GM12878 (cell line): ENCODE data around the gene NTM. TPM values are rescaled to one million over a fixed set of nuclear protein-coding genes. Genes with fewer than 3 reads are reported as not detected.

Experiments used
- ATAC-seq: fragments of 200-7000 bp; cut with Tn5 transposase; 3 replicates; pipeline ENCODE4 v1.9.1; 2020; ENCODE audit warnings: mild to moderate bottlenecking, moderate library complexity
- BruUV-seq: library from RNA; stranded (reverse); fragments of 400-500 nt; replicated peaks from 2 replicates; lab custom pipeline; 2021; lab: Mats Ljungman, UMichigan
- CTCF ChIA-PET: fragments of 300-600 bp; sonication (Branson Sonifier 250); formaldehyde crosslinking; extraction: SDS; loops from one replicate; lab custom pipeline; 2021; ENCODE audit warnings: inconsistent platforms; lab: Yijun Ruan, JAX
- POLR2A ChIA-PET: fragments of 350-600 bp; formaldehyde crosslinking; extraction: SDS; loops from one replicate; lab custom pipeline; 2021; ENCODE audit warnings: inconsistent platforms; lab: Charles Lee
- RAD21 ChIA-PET: fragments of 300-600 bp; sonication (Branson Sonifier 250); formaldehyde crosslinking; loops from one replicate; lab custom pipeline; 2023; ENCODE audit warnings: antibody characterized with exemption; ENCODE audit not compliant: unreplicated experiment; lab: Charles Lee
- SMC1A ChIA-PET: fragments of 300-600 bp; sonication (Branson Sonifier 250); formaldehyde crosslinking; loops from one replicate; lab custom pipeline; 2023; ENCODE audit not compliant: unreplicated experiment, uncharacterized antibody; lab: Charles Lee
- DNase-seq: peaks from one replicate; pipeline ENCODE4 v3.0.0-alpha.2; 2011; ENCODE audit warnings: low read depth, low spot score
- FAIRE-seq: peaks from 3 replicates; lab custom pipeline; 2011; peaks lifted over from hg19 to GRCh38; lab: Jason Lieb, UNC
- H2AFZ ChIP-seq: 2 replicates; pipeline ENCODE4 v1.6.0; 2011; ENCODE audit warnings: low read depth, low read length, control low read depth; ENCODE audit not compliant: control insufficient read depth
- H3K27ac ChIP-seq: 2 replicates; pipeline ENCODE4 v1.5.1; 2011; ENCODE audit warnings: control low read depth; ENCODE audit not compliant: control insufficient read depth, insufficient read depth
- H3K27me3 ChIP-seq, 2 experiments: replicated peaks in 1 of 2; 2 replicates each; pipeline versions ENCODE4 v1.6.0 to v1.6.1; 2011; ENCODE audit warnings: low read length in 1 of 2; ENCODE audit not compliant: control insufficient read depth in 2 of 2, insufficient read depth in 2 of 2
- H3K36me3 ChIP-seq, 2 experiments: 2 replicates each; pipeline ENCODE4 v1.5.1; 2011; ENCODE audit warnings: low read length in 1 of 2; ENCODE audit not compliant: control insufficient read depth in 2 of 2, insufficient read depth in 2 of 2
- H3K4me1 ChIP-seq: 2 replicates; pipeline ENCODE4 v1.6.1; 2011; ENCODE audit warnings: mild to moderate bottlenecking, low read length, moderate library complexity, mixed read lengths; ENCODE audit not compliant: control insufficient read depth, insufficient read depth
- H3K4me2 ChIP-seq: 2 replicates; pipeline ENCODE4 v1.6.0; 2011; ENCODE audit warnings: control low read depth; ENCODE audit not compliant: control insufficient read depth, insufficient read depth
- H3K4me3 ChIP-seq: fragments of 200-600 bp; sonication (generic); 2 replicates; pipeline ENCODE4 v1.5.1; 2016
- H3K79me2 ChIP-seq: 2 replicates; pipeline ENCODE4 v1.6.0; 2011; ENCODE audit warnings: low read length; ENCODE audit not compliant: control insufficient read depth, insufficient read depth
- H3K9ac ChIP-seq: 2 replicates; pipeline ENCODE4 v1.8.0; 2011; ENCODE audit warnings: low read length, control low read depth, mixed read lengths; ENCODE audit not compliant: control insufficient read depth, insufficient read depth
- H3K9me3 ChIP-seq: replicated peaks from 3 replicates; pipeline ENCODE4 v1.5.1; 2011; ENCODE audit warnings: mild to moderate bottlenecking, low read length; ENCODE audit not compliant: control insufficient read depth, insufficient read depth
- H4K20me1 ChIP-seq: 2 replicates; pipeline ENCODE4 v1.6.0; 2011; ENCODE audit not compliant: control insufficient read depth, insufficient read depth
- GABPA ChIP-seq: IDR thresholded peaks from 2 replicates; pipeline ENCODE4 v1.6.1; 2014; ENCODE audit warnings: antibody characterized with exemption, low read depth, mild to moderate bottlenecking, inconsistent platforms
- NKRF ChIP-seq: fragments of 450-650 bp; conservative IDR thresholded peaks from 2 replicates; pipeline ENCODE4 v1.6.1; 2017; ENCODE audit warnings: mild to moderate bottlenecking, moderate library complexity
- RCOR1 ChIP-seq: conservative IDR thresholded peaks from 2 replicates; pipeline ENCODE4 v1.6.1; 2012; ENCODE audit warnings: low read depth, low read length, improper control_type of control experiment
- RFX5 ChIP-seq: IDR thresholded peaks from 2 replicates; pipeline ENCODE4 v1.6.1; 2011; ENCODE audit warnings: low read depth, low read length, improper control_type of control experiment
- SIX5 ChIP-seq: IDR thresholded peaks from 2 replicates; pipeline ENCODE4 v1.6.1; 2011; ENCODE audit warnings: mild to moderate bottlenecking, low read depth, low read length, moderate library complexity; ENCODE audit not compliant: severe bottlenecking
- TAF1 ChIP-seq: IDR thresholded peaks from 2 replicates; pipeline ENCODE4 v1.6.1; 2011; ENCODE audit warnings: mild to moderate bottlenecking, low read depth, low read length, borderline replicate concordance
- USF1 ChIP-seq: IDR thresholded peaks from 2 replicates; pipeline ENCODE4 v1.6.1; 2011; ENCODE audit warnings: borderline replicate concordance, low read depth, mild to moderate bottlenecking, moderate library complexity, mixed read lengths, low read length; ENCODE audit not compliant: insufficient read depth; ENCODE audit errors: extremely low read length
- ZBTB4 ChIP-seq: fragments of 450-650 bp; formaldehyde crosslinking; IDR thresholded peaks from 2 replicates; pipeline ENCODE4 v1.4.0; 2022; ENCODE audit warnings: mild to moderate bottlenecking, moderate library complexity
- ZNF24 ChIP-seq: fragments of 450-650 bp; IDR thresholded peaks from 2 replicates; pipeline ENCODE4 v1.6.1; 2017; ENCODE audit warnings: antibody characterized with exemption, mild to moderate bottlenecking
- WGBS: methylation state at CpG from one replicate; pipeline ENCODE4 v1.1.6; 2016; ENCODE audit warnings: low lambda C conversion rate; ENCODE audit not compliant: insufficient replicate concordance, insufficient coverage; ENCODE audit errors: missing lambda C conversion rate; 5-methylcytosine and 5-hydroxymethylcytosine counted together
- in situ Hi-C: fragments of 300-500 bp; cut with MboI; formaldehyde crosslinking; loops from 9 replicates; pipeline ENCODE4 v1.14.3; 2018; ENCODE audit warnings: mixed read lengths
- intact Hi-C: fragments of 100-400 bp; cut with micrococcal nuclease; formaldehyde crosslinking; loops from one replicate; pipeline ENCODE4 v1.14.2; 2022; ENCODE audit not compliant: unreplicated experiment
- polyA plus RNA-seq, 11 experiments: library from polyadenylated mRNA; depleted of rRNA in 4 of 11; unstranded in 6 of 11; stranded (reverse) in 5 of 11; fragments of >200 nt; fragmentation: Nextera tagmentation in 4 of 11; fragmentation: Illumina TruSeq in 1 of 11; extraction: Ambion mirVana in 4 of 11; extraction: Trizol in 1 of 11; gene quantifications; 1 replicate in 1 of 11; 2 replicates in 10 of 11; pipeline versions ENCODE4 v1.2.1 to v1.2.3, GENCODE V29; 2011 to 2016; ENCODE audit warnings: inconsistent platforms in 2 of 11, missing spikeins in 2 of 11, low read depth in 1 of 11
- total RNA-seq, 4 experiments: library from RNA; depleted of rRNA in 3 of 4; stranded (reverse); fragments of >200 nt in 3 of 4; fragmentation: Illumina TruSeq in 1 of 4; extraction: Trizol in 1 of 4; gene quantifications; 2 replicates each; pipeline versions ENCODE4 v1.2.1 to v1.2.3, GENCODE V29; 2013 to 2021

Gene NTM
- total and polyA plus RNA-seq, 10 of the 15 experiments (the other 5 are each of a cell fraction or from before 2014, with no cell fraction given): not detected

- RAD21 ChIA-PET: interaction anchor here (1.2 kb wide), 1 partner anchor 250 kb away, joined by 4 read pairs; no protein-coding TSS in a partner anchor
- TF ChIP-seq RCOR1 (no peak), USF1 (no peak), ZNF24 (no peak), GABPA (no peak), TAF1 (no peak), RFX5 (no peak), NKRF (no peak), ZBTB4 (no peak), SIX5 (no peak)
- TF ChIP-seq, all 136 proteins: peak for 0
- no peak for DNase-seq
- no peak for ATAC-seq
- no peaks in the 10 kb centered on the region for H3K79me2 ChIP-seq
- in situ Hi-C loops: no loop called here
- H4K20me1 ChIP-seq: no peaks in the 10 kb centered on the region
- ChIA-PET SMC1A (interaction anchor here (0.6 kb wide), 1 partner anchor 163 kb away, joined by 3 read pairs; no protein-coding TSS in a partner anchor), POLR2A (no interaction called here), CTCF (no interaction called here)
- 12% methylated on average over 4 of the region's 4 CpGs for WGBS
- H3K27me3 ChIP-seq: peaks cover 0 to 2% of the 10 kb centered on the region in 2 experiments; a peak in 1 of 4 replicates
- H3K4me2 ChIP-seq: no peak overlapping the region
- no peak overlapping the region for H3K27ac ChIP-seq
- H2AFZ ChIP-seq: no peak overlapping the region
- no peak for FAIRE-seq
- peaks cover 3% of the 10 kb centered on the region for H3K4me1 ChIP-seq
- BruUV-seq: no TSS peak
- H3K9ac ChIP-seq: no peak overlapping the region
- H3K36me3 ChIP-seq: no peaks in the 10 kb centered on the region
- no peak overlapping the region for H3K4me3 ChIP-seq
- no peaks in the 10 kb centered on the region for H3K9me3 ChIP-seq
- intact Hi-C loops: no loop called here
These were observed 749.2 kb downstream of the NTM start for GRCh38 chr11:132119573-132119972.
